Upper lobe of left lung (tissue), 4 donors: ENCODE results near the gene HSPB6.

Source experiments
- POLR2AphosphoS5 ChIP-seq, 2 donors: sonication (generic); formaldehyde crosslinking; IDR thresholded peaks; one replicate each; pipeline ENCODE4 v1.5.1; 2017; ENCODE audit warnings: antibody characterized with exemption in 2 of 2
- TF ChIP-seq, protein P1 (sequence below), 6 experiments: fragments of 450-650 bp in 4 of 6; fragments of 200-600 bp in 2 of 6; sonication (generic) in 2 of 6; IDR thresholded peaks; one replicate each; pipeline ENCODE4 v1.5.1; 2016 to 2019; ENCODE audit warnings: antibody characterized with exemption in 6 of 6

DNA sequence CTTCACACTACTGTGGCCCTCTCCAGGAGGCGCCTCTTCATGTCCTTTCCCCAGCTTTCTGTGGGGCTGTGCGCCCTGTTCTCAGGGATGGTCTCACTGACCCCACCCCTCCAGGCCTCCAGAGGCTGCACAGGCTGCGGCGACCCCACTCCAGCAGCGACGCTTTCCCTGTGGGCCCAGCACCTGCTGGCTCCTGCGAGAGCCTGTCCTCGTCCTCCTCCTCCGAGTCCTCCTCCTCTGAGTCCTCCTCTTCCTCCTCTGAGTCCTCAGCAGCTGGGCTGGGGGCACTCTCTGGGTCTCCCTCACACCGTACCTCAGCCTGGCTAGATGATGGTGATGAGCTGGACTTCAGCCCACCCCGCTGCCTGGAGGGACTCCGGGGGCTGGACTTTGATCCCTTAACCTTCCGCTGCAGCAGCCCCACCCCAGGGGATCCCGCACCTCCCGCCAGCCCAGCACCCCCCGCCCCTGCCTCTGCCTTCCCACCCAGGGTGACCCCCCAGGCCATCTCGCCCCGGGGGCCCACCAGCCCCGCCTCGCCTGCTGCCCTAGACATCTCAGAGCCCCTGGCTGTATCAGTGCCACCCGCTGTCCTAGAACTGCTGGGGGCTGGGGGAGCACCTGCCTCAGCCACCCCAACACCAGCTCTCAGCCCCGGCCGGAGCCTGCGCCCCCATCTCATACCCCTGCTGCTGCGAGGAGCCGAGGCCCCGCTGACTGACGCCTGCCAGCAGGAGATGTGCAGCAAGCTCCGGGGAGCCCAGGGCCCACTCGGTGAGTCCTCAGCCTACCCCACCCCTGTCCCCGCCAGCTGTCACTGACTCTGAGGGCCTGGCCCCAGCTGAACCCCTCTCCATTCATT lies 29.7 kb upstream of the HSPB6 start:
- TF ChIP-seq POLR2AphosphoS5 (IDR thresholded peaks at IDR 0.05): no peak
- TF ChIP-seq, protein P1, sequence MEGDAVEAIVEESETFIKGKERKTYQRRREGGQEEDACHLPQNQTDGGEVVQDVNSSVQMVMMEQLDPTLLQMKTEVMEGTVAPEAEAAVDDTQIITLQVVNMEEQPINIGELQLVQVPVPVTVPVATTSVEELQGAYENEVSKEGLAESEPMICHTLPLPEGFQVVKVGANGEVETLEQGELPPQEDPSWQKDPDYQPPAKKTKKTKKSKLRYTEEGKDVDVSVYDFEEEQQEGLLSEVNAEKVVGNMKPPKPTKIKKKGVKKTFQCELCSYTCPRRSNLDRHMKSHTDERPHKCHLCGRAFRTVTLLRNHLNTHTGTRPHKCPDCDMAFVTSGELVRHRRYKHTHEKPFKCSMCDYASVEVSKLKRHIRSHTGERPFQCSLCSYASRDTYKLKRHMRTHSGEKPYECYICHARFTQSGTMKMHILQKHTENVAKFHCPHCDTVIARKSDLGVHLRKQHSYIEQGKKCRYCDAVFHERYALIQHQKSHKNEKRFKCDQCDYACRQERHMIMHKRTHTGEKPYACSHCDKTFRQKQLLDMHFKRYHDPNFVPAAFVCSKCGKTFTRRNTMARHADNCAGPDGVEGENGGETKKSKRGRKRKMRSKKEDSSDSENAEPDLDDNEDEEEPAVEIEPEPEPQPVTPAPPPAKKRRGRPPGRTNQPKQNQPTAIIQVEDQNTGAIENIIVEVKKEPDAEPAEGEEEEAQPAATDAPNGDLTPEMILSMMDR (IDR thresholded peaks at IDR 0.05): no peak
